Activated CD4-positive, alpha-beta T cell treated with anti-CD3 and anti-CD28 coated beads for 4 hours (primary cell): ENCODE measurements around the gene ATP8B4.

Experiments
- DNase-seq, 2 donors: peaks; one replicate each; pipeline ENCODE4 v3.0.0-alpha.2; 2020

The ATP8B4 gene

GRCh38 chr15:49888323-49888693 is 230.7 kb downstream of the ATP8B4 start:
- DNase-seq = no peak

DNA sequence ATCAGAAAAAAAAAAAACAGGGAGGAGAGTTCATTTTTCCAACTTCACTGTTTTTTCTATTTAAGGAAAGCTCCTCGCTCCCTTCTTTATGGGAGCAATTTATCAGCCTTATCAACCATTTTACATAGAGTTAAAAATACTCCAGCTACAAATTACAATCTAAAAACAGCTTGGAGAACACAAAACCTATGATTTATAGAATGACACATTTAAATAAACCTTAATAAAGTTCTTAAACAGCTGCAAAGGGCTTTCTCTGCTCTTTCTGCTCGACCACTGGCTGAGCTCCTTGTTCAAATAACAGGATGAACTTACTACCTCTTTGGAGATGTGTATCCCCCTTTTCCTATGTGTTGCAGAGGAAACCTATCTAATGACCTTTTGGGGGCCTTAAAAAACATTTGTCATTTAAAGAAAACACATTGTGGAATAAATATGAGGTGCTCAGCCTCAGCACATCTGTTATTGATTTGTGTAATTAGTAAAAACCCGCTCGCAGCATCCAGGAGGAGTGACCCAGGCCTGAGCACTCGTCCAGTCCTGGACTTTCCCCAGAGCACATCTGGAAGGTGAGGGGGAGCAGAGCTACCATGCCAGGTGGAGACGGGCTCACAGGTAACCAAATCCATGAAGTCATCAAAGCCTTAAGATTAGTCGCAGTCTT is 231.2 kb downstream of the ATP8B4 start:
- no peak for DNase-seq

DNA sequence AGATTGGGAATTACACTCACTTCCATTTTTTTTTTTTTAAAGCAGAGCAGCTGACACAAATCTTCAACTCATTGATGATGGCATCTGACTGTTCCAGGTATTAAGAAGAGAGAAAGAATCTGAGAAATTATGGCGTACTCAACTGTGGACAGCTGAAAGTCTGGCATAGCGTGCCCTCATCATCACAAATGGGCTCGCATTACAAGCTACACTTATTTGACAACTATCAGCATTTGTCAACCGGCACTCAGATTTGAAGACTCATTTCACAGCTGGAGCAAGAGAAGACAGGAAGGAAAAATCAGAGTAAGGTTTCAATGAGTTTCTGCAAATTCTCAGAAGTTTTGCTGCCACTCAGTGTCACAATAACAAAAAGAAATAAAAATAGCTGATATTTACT is 235.9 kb downstream of the ATP8B4 start:
- no peak for DNase-seq

- no peak for DNase-seq
These were observed 237.2 kb downstream of the ATP8B4 start for GRCh38 chr15:49881866-49882265.

DNA sequence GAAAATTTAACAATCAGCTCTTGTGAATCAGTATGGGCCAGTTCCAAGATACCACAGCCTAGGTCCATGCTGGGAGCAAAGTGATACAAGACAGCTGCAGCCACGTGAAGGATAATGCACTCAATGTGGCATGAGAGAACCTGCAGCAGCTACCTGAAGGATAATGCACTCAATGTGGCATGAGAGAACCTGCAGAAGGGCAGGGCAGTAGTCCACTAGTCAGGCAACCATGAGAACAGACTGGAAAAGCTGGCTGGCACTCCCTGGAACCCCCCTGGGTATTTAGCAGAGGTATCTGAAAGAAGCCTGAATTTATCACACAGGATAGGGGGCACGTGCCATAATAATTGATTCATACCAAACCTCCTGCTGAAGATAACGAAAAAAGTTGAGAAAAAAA is 237.6 kb downstream of the ATP8B4 start:
- no peak for DNase-seq

DNA sequence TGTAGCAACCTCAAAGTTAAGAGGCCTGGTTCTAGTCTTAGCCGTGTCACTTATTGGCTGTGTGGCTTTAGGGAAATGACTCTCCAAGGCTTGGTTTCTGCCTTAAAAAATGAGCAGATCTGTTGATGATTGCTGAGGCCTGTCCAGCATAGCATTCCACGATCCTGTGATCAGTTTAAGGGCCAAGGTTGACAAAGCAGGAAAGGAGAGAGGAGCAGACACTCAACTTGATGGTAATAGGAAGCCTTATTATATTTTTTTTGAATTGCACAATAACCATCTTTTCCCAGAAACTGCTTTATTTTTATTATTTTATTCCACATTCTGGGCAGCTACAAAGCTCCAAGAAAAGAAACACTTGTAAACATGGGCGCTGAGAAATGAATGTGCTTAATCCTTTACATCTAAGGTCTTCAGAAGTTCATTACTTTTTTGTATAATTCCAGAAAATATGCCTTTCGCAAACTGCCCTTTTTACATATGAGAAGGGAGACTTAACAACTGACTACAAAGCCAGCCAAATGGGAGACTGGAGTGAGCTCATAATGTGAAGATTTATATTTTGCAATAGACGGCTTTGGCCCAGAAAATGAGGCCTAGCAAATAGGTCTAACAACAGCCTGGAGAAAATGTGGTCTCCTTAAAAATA is 241.0 kb downstream of the ATP8B4 start:
- no peak for DNase-seq

GRCh38 chr15:49877117-49877872 is 241.7 kb downstream of the ATP8B4 start:
- DNase-seq = no peak

GRCh38 chr15:49876401-49877038 is 242.5 kb downstream of the ATP8B4 start:
- no peak for DNase-seq

GRCh38 chr15:49875392-49875791 is 243.6 kb downstream of the ATP8B4 start:
- no peak for DNase-seq

- no peak for DNase-seq
These were observed 248.6 kb downstream of the ATP8B4 start for GRCh38 chr15:49870472-49870871.

- DNase-seq = no peak
These were observed 250.7 kb downstream of the ATP8B4 start for GRCh38 chr15:49868348-49868747.

- DNase-seq = no peak
These were observed 252.9 kb downstream of the ATP8B4 start for GRCh38 chr15:49865925-49866757.

- DNase-seq = no peak
These were observed 254.8 kb downstream of the ATP8B4 start for GRCh38 chr15:49864251-49864650.

DNA sequence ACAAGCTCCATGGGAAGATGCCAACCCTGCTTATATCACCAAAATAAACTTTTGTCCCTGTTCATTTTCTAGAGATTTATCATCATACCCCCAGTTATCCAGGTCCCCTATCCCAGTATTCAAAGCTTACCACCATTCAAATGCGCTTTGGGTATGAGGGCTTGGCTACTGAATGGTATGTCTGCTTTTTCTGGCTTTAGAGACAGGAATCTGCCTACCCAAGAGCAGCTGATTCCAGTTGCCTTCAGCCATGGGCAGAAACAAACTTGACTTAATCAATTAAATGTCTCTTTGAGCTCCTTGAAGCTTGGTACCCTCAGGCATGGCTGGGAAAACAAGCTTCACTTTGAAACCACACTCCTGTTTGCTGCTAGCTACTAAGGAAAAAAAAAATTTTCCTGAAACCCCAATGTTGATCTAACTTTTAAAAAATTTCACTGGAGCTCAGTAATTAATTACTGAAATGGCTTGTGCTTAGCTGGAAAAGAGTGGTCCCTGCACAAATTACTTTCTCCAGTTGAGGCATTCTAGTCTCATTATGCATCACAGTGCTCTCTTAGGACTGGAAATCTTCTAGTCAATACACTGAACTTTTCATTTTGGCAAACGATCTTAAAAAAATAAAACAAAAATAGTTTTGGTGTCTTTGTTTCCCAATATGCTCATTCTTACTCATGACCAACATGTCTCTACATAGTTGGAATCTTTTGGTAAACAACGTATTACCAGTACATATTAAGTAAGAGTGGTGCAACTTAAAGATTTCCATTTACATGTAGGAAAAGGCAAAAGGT is 255.4 kb downstream of the ATP8B4 start:
- no peak for DNase-seq

DNA sequence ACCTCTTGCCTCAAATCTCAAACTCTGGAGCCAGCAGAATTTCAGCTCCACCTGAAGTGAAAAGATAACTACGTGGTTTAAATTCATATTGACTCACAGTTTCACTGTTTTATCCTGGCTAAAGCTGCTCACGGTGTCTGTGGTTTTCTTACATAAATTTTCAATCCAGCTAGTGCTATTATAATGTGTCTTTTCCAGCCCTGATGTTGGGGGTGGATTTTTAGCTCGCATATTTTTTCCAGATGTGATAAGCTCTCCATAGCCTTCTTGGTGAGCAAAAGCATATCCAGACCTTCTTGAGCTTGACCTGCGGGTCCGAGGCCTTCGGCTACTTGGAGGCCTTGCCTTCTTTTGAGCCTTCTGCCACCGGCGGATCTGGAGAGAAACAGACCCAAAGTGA is 258.9 kb downstream of the ATP8B4 start:
- no peak for DNase-seq

GRCh38 chr15:49857496-49858475 is 261.2 kb downstream of the ATP8B4 start:
- DNase-seq = no peak

DNA sequence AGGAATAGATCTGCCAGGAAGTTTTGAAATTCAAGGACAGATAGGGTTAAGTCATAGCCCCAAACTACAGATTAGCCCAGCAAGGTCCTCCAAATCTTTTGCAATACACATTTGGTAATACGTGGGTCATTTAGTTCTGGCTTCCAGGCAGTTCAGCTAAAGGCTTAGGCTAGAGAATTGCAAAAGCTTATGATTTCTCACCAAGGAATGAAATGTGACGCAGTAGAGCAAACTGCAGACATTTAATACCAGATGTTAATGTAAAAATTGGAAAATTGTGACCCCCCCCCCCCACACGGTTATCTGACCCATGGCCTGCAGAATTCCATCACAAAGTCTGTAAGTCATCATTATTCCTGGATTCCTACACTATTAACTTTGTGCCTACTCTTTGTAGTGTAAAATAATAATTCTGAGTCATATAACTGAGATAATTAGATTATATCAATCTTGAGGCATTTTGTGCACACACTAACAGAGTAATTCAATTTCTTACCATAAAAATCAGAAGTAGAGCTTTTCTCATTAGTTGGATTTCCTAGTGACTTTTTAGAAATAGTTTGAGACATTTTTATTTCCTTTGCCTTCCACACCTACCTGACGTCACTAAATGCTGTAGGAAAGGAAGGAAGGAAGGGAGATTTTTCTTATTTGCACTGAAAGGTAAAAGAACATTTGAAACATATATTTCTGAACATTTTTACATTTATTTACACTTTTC is 263.0 kb downstream of the ATP8B4 start:
- no peak for DNase-seq

DNA sequence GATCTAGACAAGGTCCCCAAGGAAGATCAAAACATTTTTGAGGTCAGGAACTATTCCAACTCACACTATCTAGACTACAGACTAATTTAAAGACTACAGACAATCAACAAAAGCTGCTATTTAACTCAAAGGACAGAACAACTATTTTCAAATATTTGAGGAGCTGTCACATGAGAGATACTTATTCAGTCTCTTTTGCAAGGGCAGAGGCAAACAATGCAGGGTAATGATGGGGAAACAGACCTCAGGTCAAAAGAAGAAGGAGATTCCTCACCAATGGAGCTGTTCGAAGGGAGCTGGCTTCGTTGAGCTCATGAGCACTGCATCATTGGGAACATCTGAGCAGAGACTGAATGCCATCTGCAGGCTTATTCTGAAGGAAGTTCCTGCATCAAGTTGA is 266.3 kb downstream of the ATP8B4 start:
- DNase-seq = no peak

DNA sequence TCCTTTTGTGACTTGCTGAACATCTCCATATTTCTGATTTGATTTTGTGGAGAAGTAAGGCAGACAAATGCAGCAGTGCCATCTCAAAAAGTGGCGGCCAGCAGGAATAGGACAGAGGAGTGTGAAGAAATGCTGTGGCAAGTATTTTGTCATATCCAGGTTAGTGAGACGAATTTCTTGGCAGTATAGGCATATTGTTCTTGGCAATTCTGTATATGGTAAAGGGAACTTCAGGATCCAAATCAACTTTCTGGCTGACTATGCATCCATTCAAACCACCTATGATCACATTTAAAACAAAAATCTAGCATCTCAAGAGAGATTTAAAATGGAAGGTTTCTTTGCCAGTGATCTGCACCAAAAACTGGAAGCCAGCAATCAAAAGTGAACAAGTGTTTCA is 270.2 kb downstream of the ATP8B4 start:
- no peak for DNase-seq

DNA sequence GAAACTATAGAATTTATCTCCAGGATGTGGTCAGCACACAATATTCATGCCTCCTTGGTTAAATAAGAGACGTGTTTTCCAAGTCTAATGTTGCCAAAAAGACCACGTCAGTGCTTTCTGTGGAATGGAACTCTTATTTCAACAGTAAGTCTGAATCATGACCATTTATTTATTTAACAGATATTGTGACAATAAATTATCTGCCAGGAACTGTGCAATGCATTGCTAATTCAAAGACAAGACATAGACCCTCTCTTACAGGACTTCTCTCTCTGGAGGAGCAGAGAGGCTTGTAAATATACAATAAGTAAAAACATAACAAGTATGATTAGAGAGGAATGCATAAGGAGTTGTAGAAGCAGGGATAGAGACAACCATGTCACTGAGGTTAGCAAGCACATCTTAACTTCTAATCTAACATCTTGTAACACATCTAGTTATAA is 270.7 kb downstream of the ATP8B4 start:
- DNase-seq = no peak
